Natural killer cell (primary cell): ENCODE results near the gene LRP1-AS. TPM values are rescaled to one million over a fixed set of nuclear protein-coding genes. Genes with fewer than 3 reads are reported as not detected.

Source experiments
- ATAC-seq, 3 donors: fragments of 150-1000 bp in 2 of 3; fragments of 200-7000 bp in 1 of 3; cut with Tn5 transposase; 1 replicate in 1 of 3; 2 replicates in 2 of 3; pipeline ENCODE4 v1.10.0; 2021; ENCODE audit warnings: mild to moderate bottlenecking in 2 of 3, moderate library complexity in 2 of 3
- DNase-seq, 2 donors: peaks; one replicate each; pipeline versions ENCODE4 v3.0.0 to v3.0.0-alpha.2; 2013 to 2021; ENCODE audit warnings: mixed read lengths in 1 of 2
- H3K27ac ChIP-seq: one replicate; pipeline ENCODE4 v1.5.1; 2013; ENCODE audit warnings: mild to moderate bottlenecking, low read length
- H3K27me3 ChIP-seq: one replicate; pipeline ENCODE4 v1.6.1; 2013; ENCODE audit warnings: low read length; ENCODE audit not compliant: control insufficient read depth, insufficient read depth
- H3K36me3 ChIP-seq: one replicate; pipeline ENCODE4 v1.6.1; 2013; ENCODE audit warnings: low read length; ENCODE audit not compliant: control insufficient read depth, insufficient read depth
- H3K4me1 ChIP-seq: one replicate; pipeline ENCODE4 v1.6.1; 2013; ENCODE audit warnings: low read length; ENCODE audit not compliant: control insufficient read depth, insufficient read depth
- H3K4me3 ChIP-seq: one replicate; pipeline ENCODE4 v1.5.1; 2013; ENCODE audit warnings: low read length
- H3K9me3 ChIP-seq: one replicate; pipeline ENCODE4 v1.6.1; 2013; ENCODE audit warnings: low read length; ENCODE audit not compliant: control insufficient read depth, insufficient read depth
- H3K27ac Mint-ChIP-seq, 2 donors: one replicate each; pipeline ENCODE4 v1.8.0; 2022; ENCODE audit warnings: mild to moderate bottlenecking in 2 of 2, mixed read lengths in 2 of 2, moderate library complexity in 1 of 2
- H3K27me3 Mint-ChIP-seq, 2 donors: one replicate each; pipeline ENCODE4 v1.8.0; 2022; ENCODE audit warnings: low read depth in 2 of 2, mixed read lengths in 2 of 2
- H3K36me3 Mint-ChIP-seq: one replicate; pipeline ENCODE4 v1.8.0; 2022; ENCODE audit warnings: mixed read lengths
- H3K4me1 Mint-ChIP-seq, 2 donors: one replicate each; pipeline ENCODE4 v1.8.0; 2022; ENCODE audit warnings: mixed read lengths in 2 of 2
- H3K4me3 Mint-ChIP-seq: one replicate; pipeline ENCODE4 v1.8.0; 2022; ENCODE audit warnings: mild to moderate bottlenecking, moderate library complexity, mixed read lengths
- H3K9me3 Mint-ChIP-seq, 2 donors: one replicate each; pipeline ENCODE4 v1.8.0; 2022; ENCODE audit warnings: mixed read lengths in 2 of 2
- WGBS: methylation state at CpG from one replicate; pipeline ENCODE4 v1.1.7; 2013; ENCODE audit warnings: missing lambda C conversion rate; ENCODE audit not compliant: insufficient coverage; 5-methylcytosine and 5-hydroxymethylcytosine counted together
- intact Hi-C: fragments of 100-400 bp; cut with micrococcal nuclease; formaldehyde crosslinking; loops from one replicate; pipeline ENCODE4 v1.14.2; 2022
- total RNA-seq, 4 donors: library from RNA; stranded (reverse); fragments of 120-200 nt in 1 of 4; gene quantifications; one replicate each; pipeline versions ENCODE4 v1.2.3 to v1.2.4, GENCODE V29; 2013 to 2022
- TF ChIP-seq, protein P1 (sequence below): fragments of 200-600 bp; IDR thresholded peaks from one replicate; pipeline ENCODE4 v1.8.0; 2022; ENCODE audit warnings: antibody characterized with exemption

The LRP1-AS gene
- total RNA-seq, 3 donors from 2014 or later (not counting 1 experiment from before 2014, with no cell fraction given), result not detected

DNA sequence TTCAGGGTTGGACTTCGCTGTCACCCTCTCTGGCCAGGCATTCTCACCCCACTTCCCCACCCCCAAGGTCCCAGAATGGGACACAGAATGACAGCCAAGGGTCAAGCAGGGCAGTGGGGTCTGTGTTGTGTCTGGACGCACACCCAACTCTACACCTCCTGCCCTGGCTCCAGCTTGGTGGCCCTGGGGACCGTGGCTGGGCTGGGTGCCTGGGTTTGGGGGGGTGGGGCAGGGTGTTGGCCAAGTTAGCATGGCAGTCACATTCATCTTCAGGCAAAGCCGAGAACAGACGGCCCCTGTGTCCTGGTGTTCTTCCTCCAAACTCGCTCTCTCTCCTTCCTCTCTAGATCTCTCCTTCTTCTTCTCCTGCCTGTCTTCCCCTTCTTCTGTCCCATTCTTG is 13.5 kb downstream of the LRP1-AS start:
- Mint-ChIP-seq H3K9me3 (no peaks in the 10 kb centered on the region), H3K36me3 (no peaks in the 10 kb centered on the region), H3K4me1 (no peaks in the 10 kb centered on the region), H3K27me3 (peaks cover 15 to 33% of the 10 kb centered on the region in 2 donors), H3K4me3 (no peak overlapping the region), H3K27ac (no peak overlapping the region)
- H3K4me1 ChIP-seq, result peaks cover 4% of the 10 kb centered on the region
- peaks cover 7% of the 10 kb centered on the region for H3K27me3 ChIP-seq
- intact Hi-C loops, result no loop called here
- ATAC-seq (no peak), DNase-seq (no peak)
- no peaks in the 10 kb centered on the region for H3K9me3 ChIP-seq
- WGBS, result 86% methylated on average over 6 of the region's 6 CpGs
- TF ChIP-seq, protein P1, sequence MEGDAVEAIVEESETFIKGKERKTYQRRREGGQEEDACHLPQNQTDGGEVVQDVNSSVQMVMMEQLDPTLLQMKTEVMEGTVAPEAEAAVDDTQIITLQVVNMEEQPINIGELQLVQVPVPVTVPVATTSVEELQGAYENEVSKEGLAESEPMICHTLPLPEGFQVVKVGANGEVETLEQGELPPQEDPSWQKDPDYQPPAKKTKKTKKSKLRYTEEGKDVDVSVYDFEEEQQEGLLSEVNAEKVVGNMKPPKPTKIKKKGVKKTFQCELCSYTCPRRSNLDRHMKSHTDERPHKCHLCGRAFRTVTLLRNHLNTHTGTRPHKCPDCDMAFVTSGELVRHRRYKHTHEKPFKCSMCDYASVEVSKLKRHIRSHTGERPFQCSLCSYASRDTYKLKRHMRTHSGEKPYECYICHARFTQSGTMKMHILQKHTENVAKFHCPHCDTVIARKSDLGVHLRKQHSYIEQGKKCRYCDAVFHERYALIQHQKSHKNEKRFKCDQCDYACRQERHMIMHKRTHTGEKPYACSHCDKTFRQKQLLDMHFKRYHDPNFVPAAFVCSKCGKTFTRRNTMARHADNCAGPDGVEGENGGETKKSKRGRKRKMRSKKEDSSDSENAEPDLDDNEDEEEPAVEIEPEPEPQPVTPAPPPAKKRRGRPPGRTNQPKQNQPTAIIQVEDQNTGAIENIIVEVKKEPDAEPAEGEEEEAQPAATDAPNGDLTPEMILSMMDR, result no peak
- no peak overlapping the region for H3K4me3 ChIP-seq
- H3K27ac ChIP-seq, result no peak overlapping the region
- H3K36me3 ChIP-seq, result no peaks in the 10 kb centered on the region

GRCh38 chr12:57133013-57133569 is 14.3 kb downstream of the LRP1-AS start:
- Mint-ChIP-seq H3K27me3 (peaks cover 15 to 33% of the 10 kb centered on the region in 2 donors), H3K4me1 (peaks cover 0 to 5% of the 10 kb centered on the region in 2 donors), H3K27ac (no peak overlapping the region), H3K36me3 (no peaks in the 10 kb centered on the region), H3K4me3 (no peak overlapping the region), H3K9me3 (no peaks in the 10 kb centered on the region)
- TF ChIP-seq, protein P1, result no peak
- Histone ChIP-seq H3K9me3 (no peaks in the 10 kb centered on the region), H3K4me1 (peaks cover 10% of the 10 kb centered on the region), H3K36me3 (no peaks in the 10 kb centered on the region), H3K27ac (no peak overlapping the region), H3K4me3 (no peak overlapping the region), H3K27me3 (peaks cover 12% of the 10 kb centered on the region)
- 76% methylated on average over 4 of the region's 4 CpGs for WGBS
- no peak for ATAC-seq
- no peak for DNase-seq
- intact Hi-C loops, result no loop called here

GRCh38 chr12:57131896-57132744 is 15.3 kb downstream of the LRP1-AS start:
- Histone ChIP-seq H3K9me3 (no peaks in the 10 kb centered on the region), H3K27me3 (peaks cover 14% of the 10 kb centered on the region), H3K4me3 (no peak overlapping the region), H3K36me3 (no peaks in the 10 kb centered on the region), H3K27ac (no peak overlapping the region), H3K4me1 (peaks cover 20% of the 10 kb centered on the region)
- no peak overlapping the region for H3K4me3 Mint-ChIP-seq
- H3K36me3 Mint-ChIP-seq, result no peaks in the 10 kb centered on the region
- 86% methylated on average over 8 of the region's 9 CpGs for WGBS
- DNase-seq, result no peak
- intact Hi-C loops, result no loop called here
- ATAC-seq, result no peak
- peaks cover 15 to 33% of the 10 kb centered on the region in 2 donors for H3K27me3 Mint-ChIP-seq
- no peak overlapping the region for H3K27ac Mint-ChIP-seq
- H3K4me1 Mint-ChIP-seq, result peaks cover 3 to 12% of the 10 kb centered on the region in 2 donors
- TF ChIP-seq, protein P1, result no peak
- H3K9me3 Mint-ChIP-seq, result no peaks in the 10 kb centered on the region
